GM23338 (cell line): ENCODE results near the gene ATF2. TPM values are rescaled to one million over a fixed set of nuclear protein-coding genes. Genes with fewer than 3 reads are reported as not detected.

Source experiments
- ATAC-seq: fragments of 200-7000 bp; cut with Tn5 transposase; 3 replicates; pipeline ENCODE4 v1.9.1; 2020
- DNase-seq: peaks from one replicate; pipeline ENCODE4 v3.0.0-alpha.2; 2015; ENCODE audit warnings: low spot score
- H2AFZ ChIP-seq: fragments of 200-600 bp; sonication (generic); 2 replicates; pipeline ENCODE4 v1.8.0; 2016; ENCODE audit warnings: antibody characterized with exemption, mild to moderate bottlenecking, moderate library complexity
- H3F3A ChIP-seq: fragments of 200-600 bp; sonication (generic); replicated peaks from 2 replicates; pipeline ENCODE4 v1.8.0; 2017; ENCODE audit warnings: antibody characterized with exemption, mixed run types, low read depth
- H3K27ac ChIP-seq: fragments of 200-600 bp; sonication (generic); 2 replicates; pipeline ENCODE4 v1.6.1; 2016; ENCODE audit warnings: low read depth
- H3K27me3 ChIP-seq: fragments of 200-600 bp; sonication (generic); 2 replicates; pipeline ENCODE4 v1.8.0; 2016; ENCODE audit warnings: mild to moderate bottlenecking, mixed run types, moderate library complexity; ENCODE audit not compliant: insufficient read depth
- H3K36me3 ChIP-seq: fragments of 200-600 bp; sonication (generic); 2 replicates; pipeline ENCODE4 v1.8.0; 2016; ENCODE audit warnings: mild to moderate bottlenecking; ENCODE audit not compliant: insufficient read depth
- H3K4me1 ChIP-seq: fragments of 200-600 bp; sonication (generic); 2 replicates; pipeline ENCODE4 v1.8.0; 2016; ENCODE audit warnings: mild to moderate bottlenecking, moderate library complexity; ENCODE audit not compliant: insufficient read depth
- H3K4me2 ChIP-seq: fragments of 200-600 bp; sonication (generic); 2 replicates; pipeline ENCODE4 v1.7.1; 2017; ENCODE audit warnings: mixed run types
- H3K4me3 ChIP-seq: fragments of 200-600 bp; sonication (generic); 2 replicates; pipeline ENCODE4 v1.6.1; 2016; ENCODE audit warnings: mixed run types
- H3K79me2 ChIP-seq: fragments of 200-600 bp; sonication (generic); replicated peaks from 2 replicates; pipeline ENCODE4 v1.8.0; 2017; ENCODE audit warnings: mild to moderate bottlenecking; ENCODE audit not compliant: insufficient read depth
- H3K9me2 ChIP-seq: fragments of 200-600 bp; sonication (generic); 2 replicates; pipeline ENCODE4 v1.8.0; 2017; ENCODE audit not compliant: insufficient read depth
- H4K20me1 ChIP-seq: fragments of 200-600 bp; sonication (generic); replicated peaks from 2 replicates; pipeline ENCODE4 v1.8.0; 2017; ENCODE audit warnings: mild to moderate bottlenecking; ENCODE audit not compliant: insufficient read depth
- H3K27ac Mint-ChIP-seq: 2 replicates; pipeline ENCODE4 v1.8.0; 2020; ENCODE audit warnings: inconsistent platforms, mild to moderate bottlenecking, moderate library complexity, mixed read lengths
- H3K27me3 Mint-ChIP-seq: 3 replicates; pipeline ENCODE4 v1.8.0; 2022; ENCODE audit warnings: low read depth, mild to moderate bottlenecking, moderate library complexity, mixed read lengths, inconsistent platforms; ENCODE audit not compliant: insufficient read depth, poor library complexity
- H3K36me3 Mint-ChIP-seq: 3 replicates; pipeline ENCODE4 v1.8.0; 2021; ENCODE audit warnings: low read depth, mild to moderate bottlenecking, inconsistent platforms, moderate library complexity, mixed read lengths
- H3K4me1 Mint-ChIP-seq: 3 replicates; pipeline ENCODE4 v1.8.0; 2020; ENCODE audit warnings: mild to moderate bottlenecking, inconsistent platforms, mixed read lengths
- H3K4me3 Mint-ChIP-seq: 3 replicates; pipeline ENCODE4 v1.8.0; 2021; ENCODE audit warnings: moderate library complexity, mild to moderate bottlenecking, inconsistent platforms, mixed read lengths
- H3K9me3 Mint-ChIP-seq: 3 replicates; pipeline ENCODE4 v1.8.0; 2020; ENCODE audit warnings: moderate library complexity, mild to moderate bottlenecking, inconsistent platforms, mixed read lengths
- CREB1 ChIP-seq: fragments of 250-450 bp; sonication (Bioruptor Pico); IDR thresholded peaks from 2 replicates; pipeline ENCODE4 v1.5.0; 2020; ENCODE audit warnings: low read depth, mild to moderate bottlenecking, moderate library complexity
- EZH2 ChIP-seq: fragments of 200-600 bp; sonication (generic); IDR thresholded peaks from one replicate; pipeline ENCODE4 v1.8.0; 2017; ENCODE audit warnings: antibody characterized with exemption, mild to moderate bottlenecking, low read depth; ENCODE audit not compliant: unreplicated experiment
- EZH2phosphoT487 ChIP-seq: fragments of 200-600 bp; sonication (generic); IDR thresholded peaks from one replicate; pipeline ENCODE4 v1.8.1; 2018; ENCODE audit warnings: antibody characterized with exemption; ENCODE audit not compliant: unreplicated experiment
- JUNB ChIP-seq: IDR thresholded peaks from one replicate; pipeline ENCODE4 v1.6.1; 2016; ENCODE audit warnings: antibody characterized with exemption; ENCODE audit not compliant: unreplicated experiment
- NANOG ChIP-seq: IDR thresholded peaks from 2 replicates; pipeline ENCODE4 v1.6.1; 2016; ENCODE audit warnings: antibody characterized with exemption, borderline replicate concordance
- POLR2AphosphoS5 ChIP-seq: IDR thresholded peaks from 2 replicates; pipeline ENCODE4 v1.6.1; 2016; ENCODE audit warnings: antibody characterized with exemption, low read depth
- STAT1 ChIP-seq: IDR thresholded peaks from one replicate; pipeline ENCODE4 v1.6.1; 2016; ENCODE audit warnings: antibody characterized with exemption; ENCODE audit not compliant: unreplicated experiment
- ZNF114 ChIP-seq: fragments of 250-450 bp; sonication (Bioruptor Pico); IDR thresholded peaks from 2 replicates; pipeline ENCODE4 v1.5.0; 2020; ENCODE audit warnings: mild to moderate bottlenecking, moderate library complexity
- ZNF331 ChIP-seq: fragments of 250-450 bp; sonication (Bioruptor Pico); IDR thresholded peaks from 2 replicates; pipeline ENCODE4 v1.5.0; 2020; ENCODE audit warnings: low read depth, mild to moderate bottlenecking, moderate library complexity
- polyA plus RNA-seq: library from polyadenylated mRNA; unstranded; fragments of >200 nt; fragmentation: Nextera tagmentation; extraction: Ambion mirVana; gene quantifications from 2 replicates; pipeline ENCODE4 v1.2.1, GENCODE V29; 2016
- total RNA-seq: library from RNA; depleted of rRNA; stranded (reverse); fragments of >200 nt; shearing (Covaris generic); gene quantifications from 2 replicates; pipeline ENCODE4 v1.2.3, GENCODE V29; 2014
- TF ChIP-seq, protein P1 (sequence below), 2 experiments: fragments of 200-600 bp in 1 of 2; sonication (generic) in 1 of 2; conservative IDR thresholded peaks; 2 replicates each; pipeline versions ENCODE4 v1.5.1 to v1.6.1; 2016 to 2017; ENCODE audit warnings: antibody characterized with exemption in 2 of 2, low read depth in 2 of 2, mild to moderate bottlenecking in 2 of 2, moderate library complexity in 1 of 2
- TF ChIP-seq, protein P2 (sequence below): IDR thresholded peaks from one replicate; pipeline ENCODE4 v1.6.1; 2018; ENCODE audit warnings: antibody characterized with exemption; ENCODE audit not compliant: unreplicated experiment
- TF ChIP-seq, protein P3 (sequence below): IDR thresholded peaks from 2 replicates; pipeline ENCODE4 v1.6.1; 2016; ENCODE audit warnings: antibody characterized with exemption
- TF ChIP-seq, protein P4 (sequence below): fragments of 250-450 bp; sonication (Bioruptor Pico); IDR thresholded peaks from 2 replicates; pipeline ENCODE4 v1.5.0; 2020; ENCODE audit warnings: mild to moderate bottlenecking, moderate library complexity

ATF2 gene
- total and polyA plus RNA-seq, 2 experiments from 2014 or later, result 23.6 to 56.2 TPM

DNA sequence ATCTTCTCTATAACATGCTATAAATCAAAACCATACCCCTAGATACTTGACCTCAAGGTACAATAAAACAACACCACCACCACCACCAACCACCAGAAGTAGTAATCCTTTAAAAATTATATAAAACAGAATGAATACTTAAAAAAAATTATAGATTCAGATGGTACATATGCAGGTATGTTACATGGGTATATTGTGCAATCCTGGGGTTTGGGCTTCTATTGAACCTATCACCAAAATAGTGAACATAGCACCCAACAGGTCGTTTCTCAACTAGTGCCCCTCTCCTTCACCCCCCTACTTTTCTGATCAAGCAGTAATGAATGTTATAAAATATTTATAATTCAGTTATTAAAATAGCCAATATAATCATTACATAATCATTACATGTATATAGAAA is 91.7 kb downstream of the ATF2 start:
- H3K27me3 Mint-ChIP-seq, result no peaks in the 10 kb centered on the region
- Histone ChIP-seq H3K27me3 (no peaks in the 10 kb centered on the region), H3F3A (no peaks in the 10 kb centered on the region), H3K36me3 (peaks cover 4% of the 10 kb centered on the region; the same call in 1 of the 2 replicates), H3K4me3 (no peak overlapping the region), H4K20me1 (no peaks in the 10 kb centered on the region), H3K4me1 (peaks cover 9% of the 10 kb centered on the region), H2AFZ (no peak overlapping the region), H3K9me2 (no peaks in the 10 kb centered on the region), H3K27ac (no peak overlapping the region), H3K4me2 (no peak overlapping the region), H3K79me2 (no peaks in the 10 kb centered on the region)
- TF ChIP-seq JUNB (no peak), NANOG (no peak), CREB1 (CRISPR knock-in tag) (no peak), EZH2phosphoT487 (no peak), ZNF114 (CRISPR knock-in tag) (no peak), ZNF331 (CRISPR knock-in tag) (no peak), EZH2 (no peak), STAT1 (no peak), POLR2AphosphoS5 (no peak)
- TF ChIP-seq, protein P1, sequence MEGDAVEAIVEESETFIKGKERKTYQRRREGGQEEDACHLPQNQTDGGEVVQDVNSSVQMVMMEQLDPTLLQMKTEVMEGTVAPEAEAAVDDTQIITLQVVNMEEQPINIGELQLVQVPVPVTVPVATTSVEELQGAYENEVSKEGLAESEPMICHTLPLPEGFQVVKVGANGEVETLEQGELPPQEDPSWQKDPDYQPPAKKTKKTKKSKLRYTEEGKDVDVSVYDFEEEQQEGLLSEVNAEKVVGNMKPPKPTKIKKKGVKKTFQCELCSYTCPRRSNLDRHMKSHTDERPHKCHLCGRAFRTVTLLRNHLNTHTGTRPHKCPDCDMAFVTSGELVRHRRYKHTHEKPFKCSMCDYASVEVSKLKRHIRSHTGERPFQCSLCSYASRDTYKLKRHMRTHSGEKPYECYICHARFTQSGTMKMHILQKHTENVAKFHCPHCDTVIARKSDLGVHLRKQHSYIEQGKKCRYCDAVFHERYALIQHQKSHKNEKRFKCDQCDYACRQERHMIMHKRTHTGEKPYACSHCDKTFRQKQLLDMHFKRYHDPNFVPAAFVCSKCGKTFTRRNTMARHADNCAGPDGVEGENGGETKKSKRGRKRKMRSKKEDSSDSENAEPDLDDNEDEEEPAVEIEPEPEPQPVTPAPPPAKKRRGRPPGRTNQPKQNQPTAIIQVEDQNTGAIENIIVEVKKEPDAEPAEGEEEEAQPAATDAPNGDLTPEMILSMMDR (conservative IDR thresholded peaks at IDR 0.05; ENCODE audit: low read depth in 2 of 2), result no peak
- TF ChIP-seq, protein P2, sequence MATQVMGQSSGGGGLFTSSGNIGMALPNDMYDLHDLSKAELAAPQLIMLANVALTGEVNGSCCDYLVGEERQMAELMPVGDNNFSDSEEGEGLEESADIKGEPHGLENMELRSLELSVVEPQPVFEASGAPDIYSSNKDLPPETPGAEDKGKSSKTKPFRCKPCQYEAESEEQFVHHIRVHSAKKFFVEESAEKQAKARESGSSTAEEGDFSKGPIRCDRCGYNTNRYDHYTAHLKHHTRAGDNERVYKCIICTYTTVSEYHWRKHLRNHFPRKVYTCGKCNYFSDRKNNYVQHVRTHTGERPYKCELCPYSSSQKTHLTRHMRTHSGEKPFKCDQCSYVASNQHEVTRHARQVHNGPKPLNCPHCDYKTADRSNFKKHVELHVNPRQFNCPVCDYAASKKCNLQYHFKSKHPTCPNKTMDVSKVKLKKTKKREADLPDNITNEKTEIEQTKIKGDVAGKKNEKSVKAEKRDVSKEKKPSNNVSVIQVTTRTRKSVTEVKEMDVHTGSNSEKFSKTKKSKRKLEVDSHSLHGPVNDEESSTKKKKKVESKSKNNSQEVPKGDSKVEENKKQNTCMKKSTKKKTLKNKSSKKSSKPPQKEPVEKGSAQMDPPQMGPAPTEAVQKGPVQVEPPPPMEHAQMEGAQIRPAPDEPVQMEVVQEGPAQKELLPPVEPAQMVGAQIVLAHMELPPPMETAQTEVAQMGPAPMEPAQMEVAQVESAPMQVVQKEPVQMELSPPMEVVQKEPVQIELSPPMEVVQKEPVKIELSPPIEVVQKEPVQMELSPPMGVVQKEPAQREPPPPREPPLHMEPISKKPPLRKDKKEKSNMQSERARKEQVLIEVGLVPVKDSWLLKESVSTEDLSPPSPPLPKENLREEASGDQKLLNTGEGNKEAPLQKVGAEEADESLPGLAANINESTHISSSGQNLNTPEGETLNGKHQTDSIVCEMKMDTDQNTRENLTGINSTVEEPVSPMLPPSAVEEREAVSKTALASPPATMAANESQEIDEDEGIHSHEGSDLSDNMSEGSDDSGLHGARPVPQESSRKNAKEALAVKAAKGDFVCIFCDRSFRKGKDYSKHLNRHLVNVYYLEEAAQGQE, result no peak
- TF ChIP-seq, protein P3, sequence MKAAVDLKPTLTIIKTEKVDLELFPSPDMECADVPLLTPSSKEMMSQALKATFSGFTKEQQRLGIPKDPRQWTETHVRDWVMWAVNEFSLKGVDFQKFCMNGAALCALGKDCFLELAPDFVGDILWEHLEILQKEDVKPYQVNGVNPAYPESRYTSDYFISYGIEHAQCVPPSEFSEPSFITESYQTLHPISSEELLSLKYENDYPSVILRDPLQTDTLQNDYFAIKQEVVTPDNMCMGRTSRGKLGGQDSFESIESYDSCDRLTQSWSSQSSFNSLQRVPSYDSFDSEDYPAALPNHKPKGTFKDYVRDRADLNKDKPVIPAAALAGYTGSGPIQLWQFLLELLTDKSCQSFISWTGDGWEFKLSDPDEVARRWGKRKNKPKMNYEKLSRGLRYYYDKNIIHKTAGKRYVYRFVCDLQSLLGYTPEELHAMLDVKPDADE, result no peak
- TF ChIP-seq, protein P4, sequence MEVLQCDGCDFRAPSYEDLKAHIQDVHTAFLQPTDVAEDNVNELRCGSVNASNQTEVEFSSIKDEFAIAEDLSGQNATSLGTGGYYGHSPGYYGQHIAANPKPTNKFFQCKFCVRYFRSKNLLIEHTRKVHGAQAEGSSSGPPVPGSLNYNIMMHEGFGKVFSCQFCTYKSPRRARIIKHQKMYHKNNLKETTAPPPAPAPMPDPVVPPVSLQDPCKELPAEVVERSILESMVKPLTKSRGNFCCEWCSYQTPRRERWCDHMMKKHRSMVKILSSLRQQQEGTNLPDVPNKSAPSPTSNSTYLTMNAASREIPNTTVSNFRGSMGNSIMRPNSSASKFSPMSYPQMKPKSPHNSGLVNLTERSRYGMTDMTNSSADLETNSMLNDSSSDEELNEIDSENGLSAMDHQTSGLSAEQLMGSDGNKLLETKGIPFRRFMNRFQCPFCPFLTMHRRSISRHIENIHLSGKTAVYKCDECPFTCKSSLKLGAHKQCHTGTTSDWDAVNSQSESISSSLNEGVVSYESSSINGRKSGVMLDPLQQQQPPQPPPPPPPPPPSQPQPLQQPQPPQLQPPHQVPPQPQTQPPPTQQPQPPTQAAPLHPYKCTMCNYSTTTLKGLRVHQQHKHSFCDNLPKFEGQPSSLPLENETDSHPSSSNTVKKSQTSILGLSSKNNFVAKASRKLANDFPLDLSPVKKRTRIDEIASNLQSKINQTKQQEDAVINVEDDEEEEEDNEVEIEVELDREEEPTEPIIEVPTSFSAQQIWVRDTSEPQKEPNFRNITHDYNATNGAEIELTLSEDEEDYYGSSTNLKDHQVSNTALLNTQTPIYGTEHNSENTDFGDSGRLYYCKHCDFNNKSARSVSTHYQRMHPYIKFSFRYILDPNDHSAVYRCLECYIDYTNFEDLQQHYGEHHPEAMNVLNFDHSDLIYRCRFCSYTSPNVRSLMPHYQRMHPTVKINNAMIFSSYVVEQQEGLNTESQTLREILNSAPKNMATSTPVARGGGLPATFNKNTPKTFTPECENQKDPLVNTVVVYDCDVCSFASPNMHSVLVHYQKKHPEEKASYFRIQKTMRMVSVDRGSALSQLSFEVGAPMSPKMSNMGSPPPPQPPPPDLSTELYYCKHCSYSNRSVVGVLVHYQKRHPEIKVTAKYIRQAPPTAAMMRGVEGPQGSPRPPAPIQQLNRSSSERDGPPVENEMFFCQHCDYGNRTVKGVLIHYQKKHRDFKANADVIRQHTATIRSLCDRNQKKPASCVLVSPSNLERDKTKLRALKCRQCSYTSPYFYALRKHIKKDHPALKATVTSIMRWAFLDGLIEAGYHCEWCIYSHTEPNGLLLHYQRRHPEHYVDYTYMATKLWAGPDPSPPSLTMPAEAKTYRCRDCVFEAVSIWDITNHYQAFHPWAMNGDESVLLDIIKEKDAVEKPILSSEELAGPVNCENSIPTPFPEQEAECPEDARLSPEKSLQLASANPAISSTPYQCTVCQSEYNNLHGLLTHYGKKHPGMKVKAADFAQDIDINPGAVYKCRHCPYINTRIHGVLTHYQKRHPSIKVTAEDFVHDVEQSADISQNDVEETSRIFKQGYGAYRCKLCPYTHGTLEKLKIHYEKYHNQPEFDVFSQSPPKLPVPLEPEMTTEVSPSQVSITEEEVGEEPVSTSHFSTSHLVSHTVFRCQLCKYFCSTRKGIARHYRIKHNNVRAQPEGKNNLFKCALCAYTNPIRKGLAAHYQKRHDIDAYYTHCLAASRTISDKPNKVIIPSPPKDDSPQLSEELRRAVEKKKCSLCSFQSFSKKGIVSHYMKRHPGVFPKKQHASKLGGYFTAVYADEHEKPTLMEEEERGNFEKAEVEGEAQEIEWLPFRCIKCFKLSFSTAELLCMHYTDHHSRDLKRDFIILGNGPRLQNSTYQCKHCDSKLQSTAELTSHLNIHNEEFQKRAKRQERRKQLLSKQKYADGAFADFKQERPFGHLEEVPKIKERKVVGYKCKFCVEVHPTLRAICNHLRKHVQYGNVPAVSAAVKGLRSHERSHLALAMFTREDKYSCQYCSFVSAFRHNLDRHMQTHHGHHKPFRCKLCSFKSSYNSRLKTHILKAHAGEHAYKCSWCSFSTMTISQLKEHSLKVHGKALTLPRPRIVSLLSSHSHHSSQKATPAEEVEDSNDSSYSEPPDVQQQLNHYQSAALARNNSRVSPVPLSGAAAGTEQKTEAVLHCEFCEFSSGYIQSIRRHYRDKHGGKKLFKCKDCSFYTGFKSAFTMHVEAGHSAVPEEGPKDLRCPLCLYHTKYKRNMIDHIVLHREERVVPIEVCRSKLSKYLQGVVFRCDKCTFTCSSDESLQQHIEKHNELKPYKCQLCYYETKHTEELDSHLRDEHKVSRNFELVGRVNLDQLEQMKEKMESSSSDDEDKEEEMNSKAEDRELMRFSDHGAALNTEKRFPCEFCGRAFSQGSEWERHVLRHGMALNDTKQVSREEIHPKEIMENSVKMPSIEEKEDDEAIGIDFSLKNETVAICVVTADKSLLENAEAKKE (CRISPR knock-in tag), result no peak
- ATAC-seq (no peak), DNase-seq (no peak)
- no peak overlapping the region for H3K27ac Mint-ChIP-seq
- peaks cover 8% of the 10 kb centered on the region; the same call in 2 of the 3 replicates for H3K4me1 Mint-ChIP-seq
- no peak overlapping the region for H3K4me3 Mint-ChIP-seq
- no peaks in the 10 kb centered on the region for H3K9me3 Mint-ChIP-seq
- H3K36me3 Mint-ChIP-seq, result peaks cover 43% of the 10 kb centered on the region
